Activated CD4-positive, alpha-beta T cell treated with anti-CD3 and anti-CD28 coated beads for 1 hour (primary cell): ENCODE data around the gene VGF.
A peak's percentile ranks its signal among the peaks of the same experiment; 100 is the strongest.
"Not testable (repeated sequence)": the region's sequence is repeated elsewhere in the genome, so short reads cannot be mapped to it uniquely, and the experiment has no call there.

Source experiments
- DNase-seq: peaks from one replicate; pipeline ENCODE4 v3.0.0-alpha.2; 2020

The VGF gene

DNA sequence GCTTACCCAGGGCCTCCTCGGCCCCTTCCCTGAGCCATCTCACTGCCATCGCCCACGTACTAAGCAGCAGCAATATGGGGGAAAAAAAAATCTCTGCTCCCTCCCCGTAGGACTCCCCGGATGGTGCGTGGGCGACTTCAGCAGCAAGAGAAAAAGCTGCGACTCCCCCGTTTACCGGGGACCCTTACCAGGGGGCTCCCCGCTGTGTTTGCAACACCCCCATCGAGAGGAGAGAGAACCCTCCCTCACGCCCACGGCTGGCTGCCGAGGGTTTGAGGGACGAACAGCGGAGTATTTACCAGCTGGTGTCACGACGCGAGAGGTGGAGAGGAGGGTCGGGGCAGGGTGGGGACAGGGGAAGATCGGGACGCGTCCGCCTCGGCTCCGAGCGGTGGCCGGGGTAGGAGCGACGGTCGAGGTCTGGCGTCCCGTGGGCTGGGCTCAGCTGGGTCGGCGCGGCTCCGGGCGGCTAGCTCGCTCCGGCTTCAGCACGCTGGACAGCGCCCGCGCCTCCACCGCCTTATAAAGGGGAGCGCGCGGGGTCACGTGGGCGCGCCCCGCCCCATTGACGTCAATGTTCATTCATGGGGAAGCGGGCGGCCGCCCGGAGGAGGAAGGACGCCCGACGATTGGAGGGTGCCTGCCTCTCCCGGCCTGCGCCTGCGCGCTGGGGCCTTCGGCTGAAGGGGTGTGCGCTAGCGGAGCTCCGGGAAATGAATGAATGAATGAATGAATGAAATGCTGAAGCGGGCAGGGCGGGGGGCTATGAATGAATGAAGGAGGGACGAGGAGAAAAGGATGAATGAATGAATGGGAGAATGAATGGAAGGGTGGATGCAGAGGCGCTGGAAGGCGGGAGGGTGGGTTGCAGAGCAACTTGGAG lies at the start of gene VGF:
Gene VGF, minus strand, starts transcription at position 495 of the 883 bp plus-strand sequence. CDS start 726 bp downstream, outside the sequence.
- peak; percentile 83 for DNase-seq

DNA sequence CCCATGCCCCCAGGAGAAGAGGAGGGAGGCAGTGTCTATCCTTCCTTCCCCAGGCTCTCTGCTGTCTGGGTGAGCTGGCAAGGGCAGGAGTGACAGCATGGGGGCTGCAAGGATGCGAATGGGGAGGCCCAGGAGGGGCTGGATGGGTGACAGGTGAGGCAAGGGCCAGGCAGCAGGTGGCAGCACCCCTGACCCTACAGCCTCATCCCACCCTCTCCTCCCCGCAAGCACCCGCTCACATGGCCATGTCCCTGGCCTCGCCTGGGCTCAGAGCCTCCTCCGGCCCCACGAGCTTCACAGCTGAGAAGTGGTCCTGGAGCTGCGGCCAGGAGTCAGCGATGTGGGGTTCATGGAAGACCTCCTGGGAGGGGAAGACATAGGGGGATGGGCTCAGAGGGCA lies 46.6 kb upstream of the VGF start:
- no peak for DNase-seq

DNA sequence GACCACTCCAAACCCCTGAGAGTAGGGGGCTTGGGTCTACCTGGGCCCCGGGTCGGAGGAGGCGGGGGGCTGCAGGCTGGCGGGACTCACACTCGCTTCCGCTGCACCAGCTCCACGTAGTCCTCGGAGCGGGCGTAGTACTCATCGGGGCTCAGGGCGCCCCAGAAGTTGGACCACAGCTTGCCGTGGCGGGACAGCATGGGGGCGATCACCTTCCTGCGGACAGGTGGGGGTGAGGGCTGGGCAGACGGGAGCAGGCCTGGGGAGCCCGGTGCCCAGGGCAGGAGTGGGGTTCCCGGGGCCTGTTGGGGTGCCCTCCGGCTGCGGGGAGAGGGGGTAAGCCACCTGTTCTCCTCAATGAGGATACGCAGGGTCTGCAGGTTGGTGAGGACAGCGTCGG lies 46.1 kb upstream of the VGF start:
- DNase-seq = no peak

DNA sequence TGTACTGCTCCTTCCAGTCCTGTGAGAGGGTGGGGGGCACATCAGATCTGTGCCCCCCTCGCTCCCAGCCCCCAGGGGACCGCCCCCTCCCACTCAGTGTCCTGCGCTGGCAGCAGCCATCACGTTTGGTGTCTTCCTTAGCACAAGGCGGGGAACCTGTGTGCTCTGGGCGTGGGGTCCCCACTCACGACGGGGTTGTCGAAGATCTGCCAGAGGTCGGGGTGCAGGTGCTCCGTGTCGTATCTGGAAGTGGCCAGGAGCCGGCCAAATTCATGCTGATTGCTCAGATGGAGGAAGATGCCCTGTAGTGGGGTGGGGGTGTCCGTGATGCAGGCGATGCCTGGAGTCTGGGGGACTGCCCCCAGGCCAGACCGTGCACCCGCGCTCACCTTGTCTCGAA lies 44.8 kb upstream of the VGF start:
- no peak for DNase-seq

DNA sequence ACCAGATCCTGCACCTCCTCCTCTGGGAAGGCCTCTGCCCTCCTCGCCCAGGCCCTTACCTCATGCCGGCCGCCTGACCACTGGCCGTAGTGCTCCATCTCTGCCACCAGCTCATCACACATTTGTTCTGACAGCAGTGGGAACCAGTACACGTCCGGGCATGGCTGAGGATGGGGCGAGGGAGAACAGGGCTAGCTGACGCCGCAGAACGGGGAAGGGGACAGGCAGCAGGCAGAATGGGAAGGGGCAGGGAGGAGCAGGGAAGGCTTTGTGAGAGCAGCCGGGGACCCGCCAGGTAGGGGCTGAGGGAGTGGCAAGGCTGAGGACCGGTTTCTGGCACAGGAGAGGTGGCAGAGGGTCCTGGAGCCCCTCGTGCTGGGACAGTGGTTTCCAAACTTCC lies 43.4 kb upstream of the VGF start:
- DNase-seq = no peak

DNA sequence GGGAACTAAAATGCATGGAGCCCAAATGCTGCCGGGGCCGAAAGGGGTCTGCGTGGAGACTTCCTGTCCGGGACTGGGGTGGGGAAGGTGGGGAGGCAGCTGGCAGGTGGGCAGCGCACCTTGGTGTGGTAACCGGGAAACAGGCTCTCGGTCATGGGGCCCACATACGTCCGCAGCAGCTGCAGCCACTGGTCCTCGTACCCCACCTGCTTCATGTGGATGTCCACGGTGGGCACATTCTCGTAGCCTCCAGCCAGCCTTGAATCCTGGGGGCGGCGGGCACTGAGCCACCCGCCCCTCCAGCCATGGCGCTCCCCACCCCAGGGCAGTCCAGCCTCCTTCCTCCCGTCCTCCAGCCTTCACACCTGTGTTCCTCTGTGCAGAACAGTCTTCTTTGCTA lies 42.1 kb upstream of the VGF start:
- DNase-seq = no peak

DNA sequence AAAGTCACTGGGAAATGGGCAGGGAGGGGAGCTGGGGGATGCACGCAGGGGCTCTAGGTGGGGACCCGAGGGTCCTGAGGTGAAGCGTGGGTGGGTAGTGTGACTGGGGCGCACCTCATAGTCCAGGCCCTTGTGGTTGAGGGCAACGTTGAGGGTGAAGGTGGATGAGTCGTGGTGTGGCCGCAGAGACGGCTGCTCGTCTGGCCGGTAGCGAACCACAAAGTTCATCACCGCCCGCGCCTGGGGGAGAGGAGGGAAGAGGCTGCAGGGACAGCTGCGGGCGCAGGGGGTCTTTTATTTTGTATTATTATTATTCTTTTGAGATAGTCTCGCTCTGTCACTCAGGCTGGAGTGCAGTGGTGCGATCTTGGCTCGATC lies 41.3 kb upstream of the VGF start:
- no peak for DNase-seq

DNA sequence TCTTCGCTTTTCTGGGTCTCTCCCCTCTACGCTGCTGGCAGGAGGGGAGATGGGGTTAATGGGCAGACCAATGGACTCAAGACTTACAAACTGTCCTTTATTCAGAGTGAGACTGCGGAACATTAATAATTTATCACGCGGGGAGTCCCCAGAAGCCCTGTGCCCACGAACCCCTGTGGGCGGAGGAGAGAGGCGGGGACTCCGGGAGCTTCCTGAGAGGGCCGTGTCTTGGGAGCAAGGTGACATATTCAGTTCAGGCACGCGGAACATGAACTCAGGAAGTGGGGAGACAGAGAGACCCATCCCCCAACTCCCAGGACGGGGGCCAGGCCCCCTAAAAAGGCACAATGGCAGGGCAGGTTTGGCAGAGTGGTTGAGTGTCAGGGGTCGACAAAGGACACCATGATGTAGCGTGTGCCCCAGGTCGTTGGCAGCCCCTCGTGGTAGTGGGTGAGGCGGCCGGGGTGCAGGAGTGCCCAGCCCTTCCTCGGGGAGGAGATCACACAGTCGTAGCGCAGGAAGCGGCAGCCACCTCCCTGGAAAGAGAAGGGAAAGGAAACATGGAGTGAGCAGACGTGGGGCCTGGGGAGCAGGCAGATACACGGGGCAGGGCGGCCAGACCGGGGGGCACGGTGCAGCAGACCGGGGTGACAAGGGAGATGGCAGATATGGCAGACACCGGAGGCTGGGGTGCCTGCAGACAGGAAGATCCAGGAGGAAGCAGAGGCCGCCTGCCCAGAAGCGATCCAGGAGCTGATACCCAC lies 40.7 kb upstream of the VGF start:
- no peak for DNase-seq

DNA sequence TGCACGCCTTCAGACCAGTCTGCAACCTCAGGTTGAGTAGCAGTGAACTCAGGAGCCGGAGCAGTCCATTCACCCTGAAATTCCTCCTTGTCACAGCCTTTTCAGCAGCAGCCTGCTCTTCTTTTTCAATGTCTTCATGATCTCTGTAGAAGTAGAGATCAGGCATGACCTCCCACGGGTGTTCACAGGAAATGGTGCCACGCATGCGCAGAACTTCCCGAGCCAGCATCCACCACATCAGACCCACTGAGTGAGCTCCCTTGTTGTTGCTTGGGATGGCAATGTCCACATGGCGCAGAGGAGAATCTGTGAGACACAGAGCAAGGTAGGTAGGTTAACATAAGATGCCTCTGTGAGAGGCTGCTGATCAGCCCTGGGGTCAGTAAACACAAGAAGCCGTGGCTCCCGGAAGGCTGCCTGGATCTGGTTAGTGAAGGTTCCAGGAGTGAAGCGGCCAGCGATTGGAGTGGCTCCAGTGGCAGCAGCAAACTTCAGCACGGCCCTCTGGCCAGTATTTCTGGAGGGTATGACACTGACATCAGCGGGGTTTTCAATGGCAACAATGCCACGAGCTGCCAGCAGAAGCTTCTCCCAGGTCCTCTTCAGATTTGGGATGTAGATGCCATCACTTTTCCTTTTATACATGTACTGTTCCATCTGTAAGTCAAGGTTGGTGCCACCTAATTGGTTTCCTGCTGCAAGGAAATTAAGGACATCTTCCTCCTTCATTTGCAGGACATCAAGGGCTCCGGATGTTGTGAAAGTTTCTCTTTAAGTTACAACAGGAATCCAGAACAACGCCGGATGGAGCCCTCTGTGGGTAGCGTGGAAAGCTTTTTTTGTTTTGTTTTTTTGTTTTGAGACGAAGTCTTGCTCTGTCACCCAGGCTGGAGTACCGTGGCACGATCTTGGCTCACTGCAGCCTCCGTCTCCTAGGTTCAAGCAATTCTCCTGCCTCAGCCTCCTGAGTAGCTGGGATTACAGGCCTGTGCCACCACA lies 38.7 kb upstream of the VGF start:
- not testable (repeated sequence) for DNase-seq

DNA sequence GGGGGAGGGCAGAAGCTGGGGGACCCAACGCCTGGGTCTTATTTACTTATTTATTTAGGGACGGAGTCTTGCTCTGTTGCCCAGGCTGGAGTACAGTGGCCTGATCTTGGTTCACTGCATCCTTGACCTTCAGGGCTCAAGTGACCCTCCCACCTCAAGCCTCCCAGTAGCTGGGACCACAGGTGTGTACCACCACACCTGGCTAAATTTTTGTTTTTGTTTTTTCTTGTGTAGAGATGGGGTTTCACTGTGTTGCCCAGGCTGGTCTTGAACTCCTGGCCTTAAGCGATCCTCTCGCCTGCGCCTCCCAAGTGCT lies 37.2 kb upstream of the VGF start:
- DNase-seq = no peak

DNA sequence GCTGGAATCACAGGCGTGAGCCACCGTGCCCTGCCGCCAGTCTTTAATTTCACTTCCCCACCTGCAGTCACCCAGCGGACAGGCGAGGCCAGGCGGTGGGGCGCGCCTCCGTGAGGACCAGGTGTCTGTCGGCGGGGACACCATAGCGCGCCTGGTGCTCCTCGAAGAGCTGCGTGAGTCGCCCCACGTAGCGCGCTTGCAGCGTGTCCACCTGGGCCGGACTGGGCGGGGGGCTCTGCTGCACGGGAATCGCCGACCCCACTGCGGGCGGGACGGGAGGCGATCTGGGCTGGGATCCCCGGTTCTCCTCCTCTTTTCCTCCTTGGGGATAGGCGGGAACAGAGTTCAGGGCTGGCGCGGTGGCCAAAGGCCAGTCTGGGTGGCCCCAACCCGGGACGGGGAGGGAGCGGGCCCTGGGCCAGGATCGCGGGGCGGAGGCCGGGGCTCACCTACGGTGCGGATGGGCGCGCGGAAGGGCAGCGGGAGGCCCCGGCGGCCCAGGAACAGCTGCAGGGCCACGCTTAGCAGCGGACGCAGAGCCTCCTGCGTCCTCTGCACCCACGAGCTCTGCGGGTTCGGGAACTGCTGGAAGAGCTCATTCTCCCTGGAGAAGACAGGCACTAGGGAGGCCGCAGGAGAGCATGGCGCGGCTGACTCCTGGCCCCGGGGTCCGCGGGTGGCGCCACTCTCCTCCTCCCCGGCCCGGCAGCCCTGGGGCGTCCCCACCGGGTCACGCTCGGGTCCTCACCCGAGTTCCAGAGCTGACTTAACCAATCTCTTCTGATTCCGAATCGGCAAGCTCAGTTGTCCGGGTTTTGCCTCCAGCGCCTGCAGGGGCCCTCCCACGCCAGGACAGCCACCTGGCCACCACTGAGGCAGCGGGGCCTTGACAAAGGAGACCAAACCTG lies 36.6 kb upstream of the VGF start:
- no peak for DNase-seq

DNA sequence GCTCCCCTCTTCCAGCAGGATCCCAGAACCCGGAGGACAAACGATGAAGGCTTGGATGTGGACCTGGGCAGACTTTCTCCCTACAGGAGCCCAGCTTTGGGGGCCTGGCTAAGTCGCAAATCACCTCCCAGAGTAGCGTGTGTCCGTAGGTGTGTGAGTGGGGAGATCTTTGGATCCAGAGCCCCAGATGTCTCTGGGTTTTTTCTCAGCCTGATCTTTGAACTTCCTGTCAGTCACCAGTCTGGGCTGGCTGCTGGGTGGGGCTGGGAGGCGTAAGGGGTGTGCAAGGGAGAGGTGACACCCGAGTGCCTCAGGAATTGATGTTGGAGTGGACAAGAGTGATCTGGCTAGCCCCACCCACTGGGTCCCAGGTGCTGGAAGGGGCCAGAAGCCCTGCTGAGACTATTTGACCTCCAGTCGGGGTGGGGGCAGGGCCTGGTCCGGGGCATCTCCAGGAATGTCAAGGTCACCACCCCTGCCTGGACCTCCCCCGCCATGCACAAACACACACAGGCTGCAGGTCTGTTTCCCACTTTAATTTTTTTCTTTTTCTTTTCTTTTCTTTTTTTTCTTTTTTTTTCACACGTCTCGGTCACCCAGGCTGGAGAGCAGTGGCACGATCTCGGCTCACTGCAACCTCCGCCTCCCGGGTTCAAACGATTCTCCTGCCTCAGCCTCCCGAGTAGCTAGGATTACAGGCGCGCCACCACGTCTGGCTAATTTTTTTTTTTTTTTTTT lies 35.7 kb upstream of the VGF start, which contains the start of gene MOGAT3:
Gene MOGAT3, minus strand, starts transcription at position 175 of the 738 bp plus-strand sequence. CDS start 182 bp downstream, outside the sequence.
- DNase-seq = no peak

DNA sequence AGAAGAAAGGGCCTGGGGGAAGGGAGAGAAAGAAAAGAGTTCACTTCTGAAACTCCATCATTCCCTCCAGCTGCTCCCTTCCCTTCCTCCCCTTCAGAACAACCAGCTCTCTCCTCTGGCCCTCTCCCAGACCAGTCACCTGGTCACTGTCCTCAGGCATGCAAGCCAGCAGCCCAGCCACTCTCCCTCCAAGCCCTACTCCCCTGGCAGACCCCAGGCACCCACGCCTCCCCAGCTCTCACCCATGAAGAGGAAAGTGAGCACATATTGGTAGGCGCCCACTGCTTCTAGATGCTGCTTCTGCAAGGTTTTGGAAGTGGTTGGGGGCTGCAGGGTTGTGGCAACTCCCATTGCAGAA lies 35.1 kb upstream of the VGF start:
- DNase-seq = no peak

DNA sequence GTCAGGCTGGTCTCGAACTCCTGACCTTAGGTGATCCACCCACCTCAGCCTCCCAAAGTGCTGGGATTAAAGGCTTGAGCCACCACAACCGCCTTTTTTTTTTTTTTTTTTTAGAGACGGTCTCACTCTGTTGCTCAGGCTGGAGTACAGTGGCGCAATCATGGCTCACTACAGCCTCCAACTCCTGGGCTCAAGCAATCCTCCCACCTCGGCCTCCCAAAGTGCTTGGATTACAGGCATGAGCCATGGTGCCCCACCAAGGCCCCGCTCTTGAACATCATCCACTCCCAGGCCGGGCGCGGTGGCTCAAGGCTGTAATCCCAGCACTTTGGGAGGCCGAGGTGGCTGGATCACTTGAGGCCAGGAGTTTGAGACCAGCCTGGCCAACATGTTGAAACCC lies 34.2 kb upstream of the VGF start:
- not testable (repeated sequence) for DNase-seq

DNA sequence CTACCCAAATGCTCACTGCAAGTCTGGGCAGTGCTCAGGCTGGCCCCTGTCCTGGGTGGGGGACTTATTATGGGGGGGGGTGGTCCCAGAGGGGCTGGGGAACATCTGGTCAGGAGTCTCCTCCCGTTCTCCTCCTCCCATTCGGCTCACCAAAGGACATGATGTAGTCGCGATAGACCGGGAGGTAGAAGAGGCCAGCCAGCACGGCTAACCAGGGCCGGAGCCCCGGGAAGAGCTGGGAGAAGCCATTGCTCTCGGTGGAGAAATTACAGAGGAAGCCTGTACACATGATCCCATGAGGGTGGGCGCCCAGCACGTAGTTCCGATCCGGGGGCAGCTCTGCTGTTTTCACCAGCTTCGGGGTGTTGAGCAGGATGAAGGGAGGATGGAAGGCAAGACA lies 33.1 kb upstream of the VGF start:
- DNase-seq = no peak

DNA sequence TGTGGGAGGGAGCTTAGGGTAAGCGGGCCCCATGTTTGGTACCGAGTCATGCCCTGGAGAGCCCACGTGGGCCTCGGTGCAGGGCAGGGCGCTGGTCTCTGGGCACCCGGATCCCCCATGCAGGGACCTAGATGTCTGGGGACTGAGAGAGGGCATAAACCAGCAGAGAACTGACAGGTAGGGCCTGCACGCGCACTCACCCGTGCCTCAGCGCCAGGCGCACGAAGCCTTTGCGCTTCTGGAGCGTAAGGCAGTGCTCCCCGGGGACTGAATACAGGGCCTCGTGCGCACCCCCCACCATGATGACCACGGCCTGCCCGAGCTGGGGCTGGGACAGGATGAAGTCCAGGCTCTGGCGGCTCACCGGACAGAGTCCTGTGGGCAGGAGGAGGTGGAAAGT lies 32.6 kb upstream of the VGF start:
- DNase-seq = no peak

DNA sequence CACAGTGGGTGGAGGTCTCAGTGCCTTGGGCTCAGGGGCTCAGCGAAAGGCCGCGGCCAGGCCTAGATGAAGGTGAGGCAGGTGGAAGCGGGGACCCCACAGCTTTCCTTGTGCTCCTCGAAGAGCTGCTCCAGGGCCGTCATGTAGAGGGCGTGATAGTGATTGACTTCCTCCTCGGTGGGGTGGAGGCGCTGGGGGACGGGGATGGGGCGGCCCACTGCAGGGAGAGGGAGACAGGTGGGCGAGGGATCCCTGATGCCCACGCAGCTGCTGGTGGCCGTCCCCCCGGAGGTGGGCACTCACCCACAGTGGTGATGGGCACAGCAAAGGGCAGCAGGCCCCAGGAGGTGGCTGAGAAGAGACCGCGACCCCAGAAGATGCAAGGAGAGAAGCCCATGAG lies 30.5 kb upstream of the VGF start:
- no peak for DNase-seq

DNA sequence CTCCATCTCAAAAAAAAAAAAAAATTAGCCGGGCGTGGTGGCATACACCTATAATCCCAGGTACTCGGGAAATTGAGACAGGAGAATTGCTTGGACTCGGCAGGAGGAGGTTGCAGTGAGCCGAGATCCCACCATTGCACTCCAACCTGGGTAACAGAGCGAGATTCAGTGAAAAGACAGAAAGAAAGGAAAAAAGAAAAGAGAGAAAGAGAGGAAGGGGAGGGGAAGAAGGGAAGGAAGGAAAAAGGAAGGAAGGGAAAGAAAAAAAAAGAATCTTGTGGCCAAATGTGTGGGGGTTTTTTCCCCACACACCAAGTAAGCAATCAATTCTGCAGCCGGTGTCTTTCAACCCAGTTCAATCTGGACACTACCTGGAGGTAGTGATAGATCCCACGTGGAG lies 23.7 kb upstream of the VGF start:
- no peak for DNase-seq

DNA sequence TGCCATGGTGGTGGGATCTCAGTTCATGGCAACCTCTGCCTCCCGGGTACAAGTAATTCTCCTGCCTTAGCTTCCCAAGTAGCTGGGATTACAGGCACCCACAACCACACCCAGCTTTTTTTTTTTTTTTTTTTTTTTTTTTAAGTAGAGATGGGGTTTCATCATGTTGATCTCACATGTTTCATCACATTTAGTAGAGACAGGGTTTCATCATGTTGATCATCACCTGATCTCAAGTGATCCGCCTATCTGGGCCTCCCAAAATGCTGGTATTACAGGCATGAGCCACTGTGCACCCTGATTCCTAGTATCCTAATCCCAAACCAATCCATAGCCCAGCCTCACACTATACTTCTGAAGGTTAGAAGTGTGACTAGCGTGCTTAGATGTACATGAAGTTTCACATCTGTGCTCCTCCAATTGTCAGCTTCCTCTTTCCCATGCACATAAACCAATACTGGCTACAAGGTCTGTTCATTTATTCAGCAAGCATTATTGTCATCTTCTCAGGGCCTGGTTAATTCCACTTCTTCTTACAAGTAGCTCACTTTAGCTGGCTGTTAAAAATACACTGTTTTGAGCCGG lies 21.6 kb upstream of the VGF start:
- DNase-seq = no peak

DNA sequence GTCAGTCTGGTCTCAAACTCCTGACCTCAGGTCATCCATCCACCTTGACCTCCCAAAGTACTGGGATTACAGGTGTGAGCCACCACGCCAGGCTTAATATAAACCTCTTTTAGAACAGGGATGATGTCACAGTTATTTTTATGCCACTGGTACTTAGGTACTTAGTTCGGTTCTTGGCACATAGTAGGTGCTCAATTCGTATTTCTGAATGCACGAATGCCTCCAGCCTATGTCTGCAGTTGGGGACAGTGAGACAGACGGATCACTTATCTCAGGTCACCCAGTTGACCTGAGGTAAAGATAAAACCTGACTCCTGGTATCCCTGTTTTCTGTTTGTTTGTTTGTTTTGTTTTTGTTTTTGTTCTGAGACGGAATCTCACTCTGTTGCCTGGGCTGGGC lies 20.8 kb upstream of the VGF start:
- DNase-seq = no peak

DNA sequence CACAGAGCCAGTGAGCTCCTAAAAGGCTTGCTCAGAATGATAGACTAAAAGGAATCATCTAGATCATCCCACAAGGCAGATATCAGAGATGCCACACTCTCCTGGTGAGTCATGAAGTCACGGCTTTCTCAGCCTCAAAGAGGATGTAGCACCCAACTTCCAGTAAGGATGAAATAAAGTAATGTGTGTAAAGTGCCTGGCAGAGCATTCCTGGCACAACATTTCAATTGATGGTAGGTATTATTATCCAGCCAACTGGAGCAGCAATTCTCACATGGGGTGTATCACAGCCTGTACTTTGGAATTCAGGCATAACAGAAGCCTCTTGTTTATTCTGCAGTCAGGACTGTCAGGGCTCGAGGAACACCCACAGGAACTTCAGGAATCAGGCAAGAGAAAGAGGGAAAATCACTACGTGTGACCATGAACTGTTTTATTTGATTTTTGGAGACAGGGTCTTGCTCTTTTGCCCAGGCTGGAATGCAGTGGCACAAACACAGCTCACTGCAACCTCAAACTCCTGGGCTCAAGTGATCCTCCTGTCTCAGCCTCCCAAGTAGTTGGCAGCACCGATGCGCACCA lies 20.0 kb upstream of the VGF start:
- no peak for DNase-seq
